ENCODE measurements around the gene COTL1. TPM values are rescaled to one million over a fixed set of nuclear protein-coding genes. Genes with fewer than 3 reads are reported as not detected.
A peak's percentile ranks its signal among the peaks of the same experiment; 100 is the strongest.

The COTL1 gene
- total and polyA plus RNA-seq, 9 of the 15 experiments (the other 6 are each of a cell fraction or from before 2014, with no cell fraction given) = 27.7 to 185 (median 72.5) TPM

GRCh38 chr16:84647828-84648594 lies 30.1 kb upstream of the COTL1 start, which contains the start of gene KLHL36 (continued):
- TF ChIP-seq ZNF699 (CRISPR knock-in tag; IDR thresholded peaks at IDR 0.05; ENCODE audit: insufficient replicate concordance) (no peak), KDM2B (CRISPR knock-in tag; IDR thresholded peaks at IDR 0.05) (0 out of 2 replicates have a peak, but pooled peaks have one; percentile 55), ZNF766 (CRISPR knock-in tag; conservative IDR thresholded peaks at IDR 0.05) (0 out of 2 replicates have a peak, but pooled peaks have one; percentile 30), ZNF280A (IDR thresholded peaks at IDR 0.05; ENCODE audit: low read depth, partially characterized antibody) (no peak), CHD1 (IDR thresholded peaks at IDR 0.05; ENCODE audit: low read length) (no peak), GTF3C2 (IDR thresholded peaks at IDR 0.05; ENCODE audit: borderline replicate concordance, extremely low read depth, insufficient read length) (no peak), GABPB1 (CRISPR knock-in tag; IDR thresholded peaks at IDR 0.05) (peak; percentile 84), TEAD4 (IDR thresholded peaks at IDR 0.05; ENCODE audit: low read length) (no peak), TEAD4 (CRISPR knock-in tag; IDR thresholded peaks at IDR 0.05; ENCODE audit: borderline replicate concordance) (0 out of 2 replicates have a peak, but pooled peaks have one; percentile 42), ZNF165 (CRISPR knock-in tag; IDR thresholded peaks at IDR 0.05; ENCODE audit: borderline replicate concordance) (no peak), ZNF639 (CRISPR knock-in tag; conservative IDR thresholded peaks at IDR 0.05 in 1 of 2, IDR thresholded peaks at IDR 0.05 in 1 of 2) (peak in 1 of 2 experiments; percentile 69; a peak in 2 of 4 replicates), ERF (CRISPR knock-in tag; IDR thresholded peaks at IDR 0.05) (no peak), WHSC1 (IDR thresholded peaks at IDR 0.05; ENCODE audit: low read length) (no peak), ZNF184 (CRISPR knock-in tag; IDR thresholded peaks at IDR 0.05) (no peak), FOSL1 (tag; conservative IDR thresholded peaks at IDR 0.05) (no peak), PML (IDR thresholded peaks at IDR 0.05; ENCODE audit: low read length) (no peak)
- TF ChIP-seq, protein P1, sequence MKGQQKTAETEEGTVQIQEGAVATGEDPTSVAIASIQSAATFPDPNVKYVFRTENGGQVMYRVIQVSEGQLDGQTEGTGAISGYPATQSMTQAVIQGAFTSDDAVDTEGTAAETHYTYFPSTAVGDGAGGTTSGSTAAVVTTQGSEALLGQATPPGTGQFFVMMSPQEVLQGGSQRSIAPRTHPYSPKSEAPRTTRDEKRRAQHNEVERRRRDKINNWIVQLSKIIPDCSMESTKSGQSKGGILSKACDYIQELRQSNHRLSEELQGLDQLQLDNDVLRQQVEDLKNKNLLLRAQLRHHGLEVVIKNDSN (CRISPR knock-in tag; IDR thresholded peaks at IDR 0.05) = no peak
- TF ChIP-seq, protein P2, sequence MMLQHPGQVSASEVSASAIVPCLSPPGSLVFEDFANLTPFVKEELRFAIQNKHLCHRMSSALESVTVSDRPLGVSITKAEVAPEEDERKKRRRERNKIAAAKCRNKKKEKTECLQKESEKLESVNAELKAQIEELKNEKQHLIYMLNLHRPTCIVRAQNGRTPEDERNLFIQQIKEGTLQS (IDR thresholded peaks at IDR 0.05) = no peak
- TF ChIP-seq, protein P2 (CRISPR knock-in tag; conservative IDR thresholded peaks at IDR 0.05) = peak; percentile 66; the same call in 1 of the 2 replicates

All from K562 (cell line).